K562 (cell line): ENCODE data around the gene GMEB1. TPM values are rescaled to one million over a fixed set of nuclear protein-coding genes. Genes with fewer than 3 reads are reported as not detected.

Source experiments
- ASH1L ChIP-seq: fragments of 450-650 bp; IDR thresholded peaks from 2 replicates; pipeline ENCODE4 v1.6.1; 2018; ENCODE audit warnings: borderline replicate concordance, mild to moderate bottlenecking, low read depth; ENCODE audit not compliant: partially characterized antibody
- BRD9 ChIP-seq: fragments of 450-650 bp; IDR thresholded peaks from 2 replicates; pipeline ENCODE4 v1.6.1; 2018; ENCODE audit warnings: low read depth; ENCODE audit not compliant: partially characterized antibody
- ESRRA ChIP-seq: fragments of 450-650 bp; IDR thresholded peaks from 2 replicates; pipeline ENCODE4 v1.6.1; 2014; ENCODE audit warnings: low read depth, mild to moderate bottlenecking, moderate library complexity, borderline replicate concordance
- HLTF ChIP-seq: fragments of 450-650 bp; IDR thresholded peaks from 2 replicates; pipeline ENCODE4 v1.6.1; 2016
- KAT7 ChIP-seq: sonication (generic); formaldehyde crosslinking; IDR thresholded peaks from 2 replicates; pipeline ENCODE4 v1.8.0; 2022; ENCODE audit warnings: missing genetic modification reagents, mild to moderate bottlenecking, borderline replicate concordance
- KLF6 ChIP-seq: fragments of 250-450 bp; sonication (Bioruptor Pico); IDR thresholded peaks from 2 replicates; pipeline ENCODE4 v1.4.0; 2020; ENCODE audit warnings: mild to moderate bottlenecking, moderate library complexity, borderline replicate concordance
- MEF2A ChIP-seq: IDR thresholded peaks from 2 replicates; pipeline ENCODE4 v1.6.1; 2011; ENCODE audit warnings: low read depth, mild to moderate bottlenecking, low read length, moderate library complexity; ENCODE audit not compliant: control insufficient read depth
- PHB2 ChIP-seq: fragments of 450-650 bp; IDR thresholded peaks from 2 replicates; pipeline ENCODE4 v1.6.1; 2017; ENCODE audit warnings: low read depth
- POLR2A ChIP-seq: fragments of 450-650 bp; conservative IDR thresholded peaks from 2 replicates; pipeline ENCODE4 v1.6.1; 2016
- POLR3A ChIP-seq: IDR thresholded peaks from 2 replicates; pipeline ENCODE4 v1.6.1; 2011; ENCODE audit warnings: borderline replicate concordance, mild to moderate bottlenecking, moderate library complexity; ENCODE audit not compliant: insufficient read length, insufficient read depth; ENCODE audit errors: extremely low read depth
- PURB ChIP-seq: sonication (generic); formaldehyde crosslinking; IDR thresholded peaks from 2 replicates; pipeline ENCODE4 v1.9.0; 2021; ENCODE audit warnings: low read depth, mild to moderate bottlenecking, missing genetic modification reagents
- RBM25 ChIP-seq: fragments of 200-400 bp; formaldehyde crosslinking; IDR thresholded peaks from 2 replicates; pipeline ENCODE4 v1.6.1; 2018; ENCODE audit warnings: low read length, low read depth, moderate library complexity; ENCODE audit not compliant: severe bottlenecking
- SETDB1 ChIP-seq: IDR thresholded peaks from one replicate; pipeline ENCODE4 v1.6.1; 2012; ENCODE audit warnings: low read length, control low read depth, inconsistent platforms
- SIN3B ChIP-seq: fragments of 450-650 bp; IDR thresholded peaks from 2 replicates; pipeline ENCODE4 v1.6.1; 2017; ENCODE audit warnings: low read depth, mild to moderate bottlenecking, moderate library complexity
- SMARCE1 ChIP-seq: fragments of 450-650 bp; IDR thresholded peaks from 2 replicates; pipeline ENCODE4 v1.7.1; 2016; ENCODE audit warnings: mild to moderate bottlenecking
- SRSF3 ChIP-seq: fragments of 200-400 bp; formaldehyde crosslinking; IDR thresholded peaks from 2 replicates; pipeline ENCODE4 v1.6.1; 2016; ENCODE audit warnings: mild to moderate bottlenecking, low read length, moderate library complexity; ENCODE audit not compliant: insufficient read depth
- TFAM ChIP-seq: fragments of 250-450 bp; sonication (Bioruptor Pico); conservative IDR thresholded peaks from 2 replicates; pipeline ENCODE4 v1.5.0; 2021; ENCODE audit warnings: mild to moderate bottlenecking, moderate library complexity
- YY1 ChIP-seq, 3 experiments: IDR thresholded peaks; 2 replicates each; pipeline ENCODE4 v1.6.1; 2011; ENCODE audit warnings: low read length in 2 of 3, mild to moderate bottlenecking in 2 of 3, moderate library complexity in 2 of 3, borderline replicate concordance in 1 of 3, control low read depth in 1 of 3, low read depth in 1 of 3; ENCODE audit not compliant: insufficient read depth in 3 of 3, insufficient replicate concordance in 2 of 3, control insufficient read depth in 1 of 3, insufficient read length in 1 of 3; ENCODE audit errors: extremely low read depth in 1 of 3
- ZBED1 ChIP-seq: IDR thresholded peaks from 2 replicates; pipeline ENCODE4 v1.6.1; 2014
- ZBTB1 ChIP-seq: sonication (generic); formaldehyde crosslinking; IDR thresholded peaks from 2 replicates; pipeline ENCODE4 v1.8.1; 2023; ENCODE audit warnings: missing genetic modification reagents, low read depth, mild to moderate bottlenecking, borderline replicate concordance
- ZBTB17 ChIP-seq: fragments of 450-650 bp; formaldehyde crosslinking; IDR thresholded peaks from 2 replicates; pipeline ENCODE4 v1.4.0; 2020; ENCODE audit warnings: mild to moderate bottlenecking
- ZNF23 ChIP-seq: fragments of 250-450 bp; sonication (Bioruptor Pico); IDR thresholded peaks from 2 replicates; pipeline ENCODE4 v1.4.0; 2020; ENCODE audit warnings: mild to moderate bottlenecking
- ZNF764 ChIP-seq: fragments of 250-450 bp; sonication (Bioruptor Pico); IDR thresholded peaks from 2 replicates; pipeline ENCODE4 v1.4.0; 2020; ENCODE audit warnings: low read depth, mild to moderate bottlenecking, moderate library complexity
- polyA plus RNA-seq, 8 experiments: library from polyadenylated mRNA; depleted of rRNA in 4 of 8; stranded (reverse) in 5 of 8; unstranded in 3 of 8; fragments of >200 nt; fragmentation: Nextera tagmentation in 2 of 8; fragmentation: Illumina TruSeq in 1 of 8; extraction: Ambion mirVana in 2 of 8; extraction: Trizol in 1 of 8; gene quantifications; 2 replicates each; pipeline versions ENCODE4 v1.2.1 to v1.2.3, GENCODE V29; 2011 to 2014; ENCODE audit warnings: inconsistent platforms in 1 of 8, missing spikeins in 1 of 8
- total RNA-seq, 7 experiments: library from RNA; depleted of rRNA in 6 of 7; stranded (reverse); fragments of >200 nt in 6 of 7; fragmentation: Illumina TruSeq in 2 of 7; extraction: Trizol in 2 of 7; gene quantifications; 2 replicates each; pipeline versions ENCODE4 v1.2.1 to v1.2.3, GENCODE V29; 2011 to 2021; ENCODE audit warnings: low replicate concordance in 1 of 7
- TF ChIP-seq, protein P1 (sequence below), 2 experiments: fragments of 450-650 bp; conservative IDR thresholded peaks; 2 replicates each; pipeline ENCODE4 v1.6.1; 2017; ENCODE audit warnings: mild to moderate bottlenecking in 2 of 2, moderate library complexity in 2 of 2
- TF ChIP-seq, protein P2 (sequence below): fragments of 250-450 bp; sonication (Bioruptor Pico); IDR thresholded peaks from 2 replicates; pipeline ENCODE4 v1.4.0; 2020; ENCODE audit warnings: mild to moderate bottlenecking, moderate library complexity, borderline replicate concordance

Gene GMEB1
- total and polyA plus RNA-seq, 9 of the 15 experiments (the other 6 are each of a cell fraction or from before 2014, with no cell fraction given): 6.6 to 17.5 (median 8.5) TPM

DNA sequence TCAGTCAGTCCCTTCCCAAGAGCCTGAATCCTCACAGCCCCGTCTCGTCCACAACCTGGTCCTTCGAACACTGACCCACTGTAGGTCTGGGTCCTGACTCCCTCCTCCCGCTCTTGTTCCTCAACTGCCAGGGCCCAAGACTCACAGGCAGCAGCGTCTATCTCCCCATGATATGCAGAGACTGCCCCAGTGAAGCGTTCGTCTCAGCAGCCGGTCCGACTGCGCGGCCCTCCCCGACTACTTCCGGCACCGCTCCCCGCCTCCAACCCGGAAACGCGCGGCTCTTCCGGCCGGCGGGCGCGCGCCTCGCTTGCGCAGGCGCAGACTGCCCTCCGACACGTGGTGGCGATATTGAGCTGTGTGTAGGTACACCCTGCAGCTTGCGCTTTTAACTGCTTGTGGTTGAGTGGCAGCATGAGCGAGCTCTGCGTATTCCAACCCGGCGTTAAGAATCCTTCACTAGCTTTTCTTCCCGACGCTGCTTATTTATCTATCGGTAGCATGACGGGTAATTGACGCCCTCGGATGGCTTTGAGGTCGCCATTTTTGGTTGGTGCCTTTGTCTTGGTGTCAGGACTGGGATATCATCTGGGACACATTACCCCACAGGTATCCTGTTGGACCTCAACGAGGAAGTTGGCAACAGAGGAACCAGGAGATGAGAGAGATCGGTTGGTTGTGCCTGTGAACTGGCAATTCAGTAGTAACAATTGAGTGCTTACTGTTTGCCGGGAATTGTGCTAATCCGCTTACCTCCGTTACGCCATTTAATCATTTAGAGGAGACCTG, 25.5 kb upstream of the GMEB1 start, which contains the start of gene TAF12 (continued):
- TF ChIP-seq, protein P1, sequence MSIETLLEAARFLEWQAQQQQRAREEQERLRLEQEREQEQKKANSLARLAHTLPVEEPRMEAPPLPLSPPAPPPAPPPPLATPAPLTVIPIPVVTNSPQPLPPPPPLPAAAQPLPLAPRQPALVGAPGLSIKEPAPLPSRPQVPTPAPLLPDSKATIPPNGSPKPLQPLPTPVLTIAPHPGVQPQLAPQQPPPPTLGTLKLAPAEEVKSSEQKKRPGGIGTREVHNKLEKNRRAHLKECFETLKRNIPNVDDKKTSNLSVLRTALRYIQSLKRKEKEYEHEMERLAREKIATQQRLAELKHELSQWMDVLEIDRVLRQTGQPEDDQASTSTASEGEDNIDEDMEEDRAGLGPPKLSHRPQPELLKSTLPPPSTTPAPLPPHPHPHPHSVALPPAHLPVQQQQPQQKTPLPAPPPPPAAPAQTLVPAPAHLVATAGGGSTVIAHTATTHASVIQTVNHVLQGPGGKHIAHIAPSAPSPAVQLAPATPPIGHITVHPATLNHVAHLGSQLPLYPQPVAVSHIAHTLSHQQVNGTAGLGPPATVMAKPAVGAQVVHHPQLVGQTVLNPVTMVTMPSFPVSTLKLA (conservative IDR thresholded peaks at IDR 0.05): peak; percentile 100
- TF ChIP-seq, protein P2, sequence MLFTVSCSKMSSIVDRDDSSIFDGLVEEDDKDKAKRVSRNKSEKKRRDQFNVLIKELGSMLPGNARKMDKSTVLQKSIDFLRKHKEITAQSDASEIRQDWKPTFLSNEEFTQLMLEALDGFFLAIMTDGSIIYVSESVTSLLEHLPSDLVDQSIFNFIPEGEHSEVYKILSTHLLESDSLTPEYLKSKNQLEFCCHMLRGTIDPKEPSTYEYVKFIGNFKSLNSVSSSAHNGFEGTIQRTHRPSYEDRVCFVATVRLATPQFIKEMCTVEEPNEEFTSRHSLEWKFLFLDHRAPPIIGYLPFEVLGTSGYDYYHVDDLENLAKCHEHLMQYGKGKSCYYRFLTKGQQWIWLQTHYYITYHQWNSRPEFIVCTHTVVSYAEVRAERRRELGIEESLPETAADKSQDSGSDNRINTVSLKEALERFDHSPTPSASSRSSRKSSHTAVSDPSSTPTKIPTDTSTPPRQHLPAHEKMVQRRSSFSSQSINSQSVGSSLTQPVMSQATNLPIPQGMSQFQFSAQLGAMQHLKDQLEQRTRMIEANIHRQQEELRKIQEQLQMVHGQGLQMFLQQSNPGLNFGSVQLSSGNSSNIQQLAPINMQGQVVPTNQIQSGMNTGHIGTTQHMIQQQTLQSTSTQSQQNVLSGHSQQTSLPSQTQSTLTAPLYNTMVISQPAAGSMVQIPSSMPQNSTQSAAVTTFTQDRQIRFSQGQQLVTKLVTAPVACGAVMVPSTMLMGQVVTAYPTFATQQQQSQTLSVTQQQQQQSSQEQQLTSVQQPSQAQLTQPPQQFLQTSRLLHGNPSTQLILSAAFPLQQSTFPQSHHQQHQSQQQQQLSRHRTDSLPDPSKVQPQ (CRISPR knock-in tag): no peak
- TF ChIP-seq POLR3A (no peak), RBM25 (no peak), KAT7 (CRISPR knock-in tag) (peak; percentile 99), ZNF23 (CRISPR knock-in tag) (no peak), SRSF3 (no peak), ZBED1 (no peak), ZBTB17 (CRISPR knock-in tag) (no peak; the same call in 1 of the 2 replicates), YY1 (IDR thresholded peaks at IDR 0.05; ENCODE audit: borderline replicate concordance in 1 of 3, control insufficient read depth in 1 of 3, extremely low read depth in 1 of 3, insufficient read depth in 3 of 3, insufficient read length in 1 of 3, insufficient replicate concordance in 2 of 3, low read depth in 1 of 3, low read length in 2 of 3) (peak; percentile 53 to 82 (median 80)), POLR2A (peak; percentile 99), BRD9 (no peak), SMARCE1 (no peak), KLF6 (CRISPR knock-in tag) (peak; percentile 18; the same call in 1 of the 2 replicates), PURB (CRISPR knock-in tag) (no peak), ZBTB1 (CRISPR knock-in tag) (peak; percentile 83; the same call in 1 of the 2 replicates), HLTF (no peak), SIN3B (no peak; the same call in 1 of the 2 replicates), PHB2 (no peak), ZNF764 (CRISPR knock-in tag) (0 out of 2 replicates have a peak, but pooled peaks have one; percentile 2), SETDB1 (no peak), MEF2A (0 out of 2 replicates have a peak, but pooled peaks have one; percentile 36), ASH1L (peak; percentile 64), TFAM (CRISPR knock-in tag) (no peak), ESRRA (peak; percentile 71; the same call in 1 of the 2 replicates)
